Measurements from ENCODE around the gene MPLKIP. TPM values are rescaled to one million over a fixed set of nuclear protein-coding genes. Genes with fewer than 3 reads are reported as not detected.
A peak's percentile ranks its signal among the peaks of the same experiment; 100 is the strongest.
"Not testable (repeated sequence)": the region's sequence is repeated elsewhere in the genome, so short reads cannot be mapped to it uniquely, and the experiment has no call there.

MPLKIP gene
- total RNA-seq, result 10 to 100 TPM; 36.1 to 42.1 TPM

DNA sequence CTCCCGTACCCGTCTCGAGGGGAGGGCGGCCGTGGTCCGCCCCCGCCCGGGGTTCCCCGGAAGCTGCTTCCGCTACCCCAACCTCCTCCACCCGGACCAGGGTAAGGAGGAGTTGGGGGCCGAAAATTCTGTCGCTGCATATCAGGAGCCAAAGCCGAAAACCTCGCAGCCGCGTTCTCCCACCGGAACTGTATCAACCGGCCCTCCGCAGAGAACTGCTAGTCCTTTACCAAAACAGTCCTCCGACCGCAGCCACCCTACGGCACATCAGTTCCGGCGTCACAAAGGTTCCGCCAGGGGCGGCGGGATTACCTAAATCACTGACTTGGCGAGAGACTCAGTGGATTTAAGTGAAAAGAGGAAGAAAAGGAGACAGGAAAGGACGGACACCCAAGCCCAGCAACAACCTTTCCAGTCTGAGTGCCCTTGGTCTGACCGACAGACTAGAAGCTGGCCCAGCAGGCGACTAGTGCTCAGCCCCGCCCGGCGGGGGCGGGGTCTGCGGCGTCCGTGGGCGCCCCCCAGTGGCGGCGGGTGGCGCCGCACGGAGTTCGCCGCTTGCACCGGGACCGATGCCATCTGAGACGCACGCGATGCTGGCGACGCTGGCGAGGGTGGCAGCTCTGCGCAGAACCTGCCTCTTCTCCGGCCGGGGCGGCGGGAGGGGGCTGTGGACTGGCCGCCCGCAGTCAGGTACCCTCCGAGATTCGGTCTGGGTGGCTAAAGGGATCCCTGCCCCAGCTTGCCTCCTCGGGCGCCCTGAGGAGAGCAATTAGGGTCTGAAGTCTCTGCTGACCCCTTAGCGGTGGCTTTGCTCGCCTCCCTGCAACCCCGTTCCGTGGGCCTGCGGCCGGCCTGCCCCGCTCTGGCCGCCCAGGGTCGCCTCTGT, at the start of gene MPLKIP, which contains the start of gene SUGCT:
MPLKIP (minus strand) TSS at position 195 of the 889 bp plus-strand sequence; CDS start at position 140, 55 bp downstream.
SUGCT (plus strand) TSS at position 578 of the 889 bp plus-strand sequence.
- Mint-ChIP-seq H3K9me3 (no peaks in the 10 kb centered on the region), H3K4me3 (peak within 1 kb of the TSS; percentile 91 to 96), H3K4me1 (ENCODE audit: low read depth) (peaks cover 34% of the 10 kb centered on the region), H3K27ac (peak within 1 kb of the TSS; percentile 97), H3K36me3 (ENCODE audit: insufficient read depth in 2 of 2) (peaks cover 1% of the 10 kb centered on the region in 2 donors), H3K27me3 (ENCODE audit: low read depth) (no peaks in the 10 kb centered on the region)
- ATAC-seq (replicated peaks in 1 of 2) (peak; percentile 87 to 90), DNase-seq (peak; percentile 87 to 88)

DNA sequence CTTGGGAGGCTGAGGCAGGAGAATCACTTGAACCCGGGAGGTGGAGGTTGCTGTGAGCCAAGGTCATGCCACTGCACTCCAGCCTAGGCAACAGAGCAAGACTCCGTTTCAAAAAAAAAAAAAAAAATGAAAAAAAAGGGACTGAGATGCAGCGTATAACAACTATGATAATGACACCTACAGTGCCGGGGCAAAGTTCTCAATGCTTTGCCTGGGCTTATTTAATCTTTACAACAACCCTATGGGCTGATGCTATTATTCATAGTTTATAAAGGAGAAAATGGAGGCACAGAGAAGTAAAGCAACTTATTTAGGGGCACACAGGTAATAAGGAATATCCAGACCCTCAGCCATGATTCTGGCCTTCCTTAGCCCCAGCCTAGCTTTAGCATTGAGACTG, 48.0 kb upstream of the MPLKIP start:
- Mint-ChIP-seq H3K27me3 (ENCODE audit: low read depth) (no peaks in the 10 kb centered on the region), H3K9me3 (no peaks in the 10 kb centered on the region), H3K4me1 (ENCODE audit: low read depth) (no peaks in the 10 kb centered on the region), H3K36me3 (ENCODE audit: insufficient read depth in 2 of 2) (no peaks in the 10 kb centered on the region), H3K4me3 (no peak overlapping the region), H3K27ac (no peak overlapping the region)
- ATAC-seq (replicated peaks in 1 of 2) (no peak), DNase-seq (no peak)

DNA sequence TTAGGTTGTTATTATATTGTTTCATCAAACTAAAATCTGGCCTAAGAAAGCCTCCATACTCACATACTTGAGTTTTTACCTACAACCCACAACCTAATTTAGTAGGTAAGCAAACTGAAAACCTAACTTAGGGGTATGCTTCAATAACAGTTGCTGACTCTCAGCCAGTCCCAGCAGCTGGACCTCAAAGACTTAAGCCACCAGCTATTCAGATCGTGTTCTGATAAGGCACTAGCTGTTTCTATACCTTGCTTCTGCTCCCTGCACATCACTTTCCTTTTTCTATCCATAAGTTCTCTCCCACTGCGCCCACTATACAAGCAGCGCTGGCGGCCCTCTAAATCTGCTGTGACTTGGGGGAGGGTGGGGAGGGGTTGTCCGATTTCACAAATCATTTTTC, 42.6 kb upstream of the MPLKIP start:
- no peaks in the 10 kb centered on the region for H3K36me3 Mint-ChIP-seq (ENCODE audit: insufficient read depth in 2 of 2)
- peaks cover 3% of the 10 kb centered on the region for H3K27me3 Mint-ChIP-seq (ENCODE audit: low read depth)
- no peaks in the 10 kb centered on the region for H3K4me1 Mint-ChIP-seq (ENCODE audit: low read depth)
- no peak overlapping the region for H3K4me3 Mint-ChIP-seq
- ATAC-seq (replicated peaks in 1 of 2) (no peak), DNase-seq (no peak)
- H3K27ac Mint-ChIP-seq, result no peak overlapping the region
- no peaks in the 10 kb centered on the region for H3K9me3 Mint-ChIP-seq

DNA sequence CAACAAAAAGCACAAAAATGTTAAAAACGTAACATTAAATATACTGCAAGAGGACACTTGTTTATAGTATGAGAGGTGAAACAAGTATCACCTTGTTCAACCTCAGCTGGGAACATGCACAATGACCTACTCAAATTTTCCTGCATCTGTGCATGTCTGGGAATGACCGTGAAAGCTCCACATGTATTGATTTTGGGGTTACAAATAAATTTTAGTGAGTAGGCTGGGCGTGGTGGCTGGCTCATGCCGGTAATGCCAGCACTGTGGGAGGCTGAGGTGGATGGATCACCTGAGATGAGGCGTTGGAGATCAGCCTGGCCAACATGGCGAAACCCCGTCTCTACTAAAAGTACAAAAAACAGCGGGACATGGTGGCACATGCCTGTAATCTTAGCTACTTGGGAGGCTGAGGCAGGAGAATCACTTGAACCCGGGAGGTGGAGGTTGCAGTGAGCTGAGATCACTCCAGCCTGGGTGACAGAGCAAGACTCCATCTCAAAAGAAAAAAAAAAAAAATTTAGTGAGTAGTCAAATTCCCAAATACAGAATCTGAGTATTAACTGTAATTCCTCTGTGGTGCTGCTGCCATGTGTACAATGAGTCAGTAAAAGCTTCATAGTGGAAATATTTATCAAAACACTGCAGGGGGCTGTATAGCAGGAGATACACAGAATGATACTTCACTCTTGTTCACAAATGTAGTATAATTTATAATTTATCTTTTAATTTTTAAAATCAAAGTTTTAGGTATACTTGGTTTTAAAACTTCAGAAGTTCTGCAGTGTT, 41.5 kb upstream of the MPLKIP start:
- H3K9me3 Mint-ChIP-seq, result no peaks in the 10 kb centered on the region
- H3K27ac Mint-ChIP-seq, result no peak overlapping the region
- ATAC-seq (replicated peaks in 1 of 2), result no peak
- peaks cover 6% of the 10 kb centered on the region for H3K27me3 Mint-ChIP-seq (ENCODE audit: low read depth)
- no peak overlapping the region for H3K4me3 Mint-ChIP-seq
- H3K4me1 Mint-ChIP-seq (ENCODE audit: low read depth), result no peaks in the 10 kb centered on the region
- no peaks in the 10 kb centered on the region for H3K36me3 Mint-ChIP-seq (ENCODE audit: insufficient read depth in 2 of 2)
- no peak for DNase-seq

DNA sequence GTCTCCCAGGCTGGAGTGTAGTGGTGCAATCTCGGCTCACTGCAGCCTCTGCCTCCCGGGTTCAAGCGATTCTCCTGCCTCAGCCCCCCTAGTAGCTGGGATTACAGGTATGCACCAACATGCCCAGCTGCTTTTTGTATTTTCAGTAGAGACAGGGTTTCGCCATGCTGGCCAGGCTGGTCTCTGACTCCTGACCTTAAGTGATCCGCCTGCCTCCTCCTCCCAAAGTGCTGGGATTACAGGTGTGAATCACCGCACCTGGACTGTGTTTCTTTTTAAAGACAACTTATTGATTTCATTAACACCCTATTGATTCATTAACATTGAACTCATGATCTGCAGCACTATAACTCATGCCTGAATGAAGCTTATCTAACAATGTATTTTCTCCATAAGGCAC, 40.8 kb upstream of the MPLKIP start:
- ATAC-seq (replicated peaks in 1 of 2); H3K36me3 Mint-ChIP-seq (ENCODE audit: insufficient read depth in 2 of 2); H3K9me3 Mint-ChIP-seq; H3K4me3 Mint-ChIP-seq; DNase-seq; H3K4me1 Mint-ChIP-seq (ENCODE audit: low read depth); H3K27ac Mint-ChIP-seq; H3K27me3 Mint-ChIP-seq (ENCODE audit: low read depth): not testable (repeated sequence)

DNA sequence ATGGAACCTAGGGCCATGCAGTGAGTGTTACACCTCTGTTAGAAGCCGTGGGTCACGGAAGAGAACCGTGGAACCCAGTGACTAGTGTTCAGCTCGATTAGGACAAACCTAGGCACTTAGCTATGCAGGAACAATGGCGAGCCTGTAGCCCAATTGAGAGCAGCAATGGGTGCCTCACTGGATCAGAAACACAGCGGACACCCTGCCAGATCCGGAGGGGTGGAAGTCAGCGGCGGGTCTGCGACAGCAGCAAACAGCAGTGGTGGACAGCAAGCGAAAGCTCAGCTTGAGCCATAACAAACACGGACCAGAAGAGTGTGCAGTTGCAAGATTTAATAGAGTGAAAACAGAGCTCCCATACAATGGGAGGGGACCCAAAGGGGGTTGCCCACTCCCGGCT, 38.7 kb upstream of the MPLKIP start:
- not testable (repeated sequence) for H3K27me3 Mint-ChIP-seq (ENCODE audit: low read depth); H3K4me3 Mint-ChIP-seq; ATAC-seq (replicated peaks in 1 of 2); H3K4me1 Mint-ChIP-seq (ENCODE audit: low read depth); H3K36me3 Mint-ChIP-seq (ENCODE audit: insufficient read depth in 2 of 2); H3K9me3 Mint-ChIP-seq; H3K27ac Mint-ChIP-seq; DNase-seq

DNA sequence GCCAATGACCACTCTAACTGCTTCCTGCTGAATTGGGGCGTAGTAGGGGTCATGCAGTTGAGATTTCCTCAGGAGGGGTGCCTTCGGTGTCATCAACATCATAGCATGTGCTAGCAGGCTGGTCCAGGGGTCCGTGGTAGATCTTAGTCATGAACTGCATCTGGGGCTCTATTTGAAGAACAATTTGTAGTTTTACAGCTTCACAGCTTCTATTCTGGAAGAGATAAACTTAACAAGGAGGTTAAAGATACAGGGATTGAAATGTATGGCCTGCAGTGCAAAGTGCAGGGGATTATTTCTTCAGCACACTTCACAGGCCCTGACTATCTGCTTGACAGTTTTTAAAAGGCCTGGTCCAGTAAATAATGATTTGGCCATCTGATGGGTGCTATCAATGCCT, 33.8 kb upstream of the MPLKIP start:
- not testable (repeated sequence) for H3K27ac Mint-ChIP-seq; H3K36me3 Mint-ChIP-seq (ENCODE audit: insufficient read depth in 2 of 2); H3K4me3 Mint-ChIP-seq; H3K9me3 Mint-ChIP-seq; DNase-seq; H3K4me1 Mint-ChIP-seq (ENCODE audit: low read depth); H3K27me3 Mint-ChIP-seq (ENCODE audit: low read depth); ATAC-seq (replicated peaks in 1 of 2)

DNA sequence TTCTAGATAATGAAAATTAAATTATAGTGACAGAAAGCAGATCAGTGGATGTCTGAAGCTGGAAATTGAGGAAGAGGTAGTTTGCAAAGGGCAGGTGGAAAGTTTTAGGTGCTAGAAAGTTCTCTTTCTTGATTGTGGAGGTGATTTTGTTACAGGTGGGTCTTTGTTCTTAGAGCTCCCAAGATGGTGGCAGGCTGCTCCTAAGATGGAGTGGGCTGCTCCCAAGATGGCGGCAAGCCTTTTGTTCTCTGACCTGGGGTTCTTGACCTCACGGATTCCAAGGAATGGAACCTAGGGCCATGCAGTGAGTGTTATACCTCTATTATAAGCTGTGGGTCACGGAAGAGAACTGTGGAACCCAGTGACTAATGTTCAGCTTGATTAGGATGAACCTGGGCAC, 32.9 kb upstream of the MPLKIP start:
- Mint-ChIP-seq H3K9me3 (no peaks in the 10 kb centered on the region), H3K4me1 (ENCODE audit: low read depth) (no peaks in the 10 kb centered on the region), H3K27me3 (ENCODE audit: low read depth) (peaks cover 5% of the 10 kb centered on the region), H3K4me3 (no peak overlapping the region), H3K27ac (no peak overlapping the region), H3K36me3 (ENCODE audit: insufficient read depth in 2 of 2) (no peaks in the 10 kb centered on the region)
- ATAC-seq (replicated peaks in 1 of 2) (no peak), DNase-seq (no peak)

DNA sequence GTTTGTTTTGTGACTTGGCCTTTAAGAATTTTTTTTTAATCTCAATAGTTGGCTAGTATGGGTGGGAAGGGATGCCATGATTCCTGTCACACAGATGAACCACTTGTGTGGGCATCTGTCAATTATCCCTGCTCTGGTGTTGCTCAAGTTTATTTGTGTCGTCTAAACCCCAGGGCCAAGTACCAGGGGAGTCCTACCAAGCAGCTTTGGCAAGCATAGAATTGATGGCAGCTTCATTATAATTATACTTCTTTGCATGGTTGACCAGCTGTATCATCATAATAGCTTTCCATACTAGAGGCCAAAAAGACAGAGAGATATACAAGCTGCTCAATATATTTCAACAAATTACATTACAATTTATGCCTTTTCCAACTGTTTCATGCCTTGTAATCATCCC, 30.8 kb upstream of the MPLKIP start:
- H3K27me3 Mint-ChIP-seq (ENCODE audit: low read depth), result no peaks in the 10 kb centered on the region
- H3K36me3 Mint-ChIP-seq (ENCODE audit: insufficient read depth in 2 of 2), result no peaks in the 10 kb centered on the region
- H3K4me1 Mint-ChIP-seq (ENCODE audit: low read depth), result no peaks in the 10 kb centered on the region
- no peak overlapping the region for H3K4me3 Mint-ChIP-seq
- no peaks in the 10 kb centered on the region for H3K9me3 Mint-ChIP-seq
- no peak for DNase-seq
- H3K27ac Mint-ChIP-seq, result no peak overlapping the region
- ATAC-seq (replicated peaks in 1 of 2), result no peak

DNA sequence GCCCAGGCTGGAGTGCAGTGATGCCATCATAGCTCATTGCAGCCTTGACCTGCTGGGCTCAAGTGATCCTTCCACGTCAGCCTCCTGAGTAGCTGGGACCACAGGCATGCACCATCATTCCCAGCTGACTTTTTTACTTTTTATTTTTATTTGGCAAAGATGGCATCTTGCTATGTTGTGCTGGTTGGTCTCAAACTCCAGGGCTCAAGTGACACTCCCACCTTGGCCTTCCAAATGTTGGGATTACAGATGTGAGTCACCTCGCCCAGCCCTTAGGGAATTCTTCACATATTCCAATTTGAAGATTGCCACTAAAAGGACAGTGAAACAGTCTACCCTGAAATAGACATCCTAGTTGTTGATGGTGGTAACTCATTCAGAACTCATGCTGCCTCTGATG, 28.1 kb upstream of the MPLKIP start:
- Mint-ChIP-seq H3K27me3 (ENCODE audit: low read depth) (no peaks in the 10 kb centered on the region), H3K9me3 (no peaks in the 10 kb centered on the region), H3K4me3 (no peak overlapping the region), H3K4me1 (ENCODE audit: low read depth) (no peaks in the 10 kb centered on the region), H3K36me3 (ENCODE audit: insufficient read depth in 2 of 2) (no peaks in the 10 kb centered on the region), H3K27ac (no peak overlapping the region)
- DNase-seq (no peak), ATAC-seq (replicated peaks in 1 of 2) (no peak)

DNA sequence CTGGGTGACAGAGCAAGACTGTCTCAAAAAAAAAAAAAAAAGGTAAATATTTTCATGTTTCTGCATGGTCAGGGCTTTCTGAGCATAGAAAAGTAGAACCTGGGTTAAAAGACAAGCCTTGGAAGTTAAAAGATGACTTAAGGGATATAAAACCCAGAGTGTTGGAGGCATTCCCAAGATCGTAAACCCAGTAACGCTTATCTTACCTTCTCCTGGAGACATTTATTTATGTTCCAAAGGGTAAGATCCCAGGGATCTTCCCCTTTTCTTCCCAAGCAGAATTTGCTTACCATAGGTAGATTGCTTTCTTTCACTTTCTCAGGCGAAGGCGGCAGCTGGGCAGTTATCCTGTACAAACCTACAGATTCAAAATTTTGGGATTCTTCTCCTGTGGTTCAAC, 22.6 kb upstream of the MPLKIP start:
- Mint-ChIP-seq H3K27ac (no peak overlapping the region), H3K36me3 (ENCODE audit: insufficient read depth in 2 of 2) (no peaks in the 10 kb centered on the region), H3K4me1 (ENCODE audit: low read depth) (no peaks in the 10 kb centered on the region), H3K4me3 (no peak overlapping the region), H3K9me3 (no peaks in the 10 kb centered on the region), H3K27me3 (ENCODE audit: low read depth) (no peaks in the 10 kb centered on the region)
- ATAC-seq (replicated peaks in 1 of 2) (no peak), DNase-seq (no peak)

DNA sequence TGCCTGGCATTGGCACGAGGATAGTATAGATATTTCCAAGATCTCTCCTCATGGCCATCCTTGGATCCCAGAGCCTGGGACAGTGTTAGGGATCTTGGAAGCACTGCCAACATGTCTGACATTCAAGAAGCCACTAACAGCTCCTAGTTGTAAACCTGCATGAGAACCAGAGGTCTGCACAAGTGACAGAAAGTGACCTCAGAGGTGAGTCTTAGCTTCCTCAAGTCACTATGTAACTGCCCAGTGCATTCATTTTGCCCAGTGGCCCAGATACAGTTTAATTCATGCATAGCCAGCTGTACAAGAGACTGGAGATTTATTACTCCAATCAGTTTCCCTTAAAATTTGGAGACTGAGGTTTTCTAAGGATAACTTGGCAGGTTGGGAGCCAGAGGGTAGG, 17.1 kb upstream of the MPLKIP start:
- DNase-seq (no peak), ATAC-seq (replicated peaks in 1 of 2) (no peak)
- Mint-ChIP-seq H3K4me1 (ENCODE audit: low read depth) (no peaks in the 10 kb centered on the region), H3K9me3 (peaks cover 0 to 3% of the 10 kb centered on the region in 2 donors), H3K27me3 (ENCODE audit: low read depth) (no peaks in the 10 kb centered on the region), H3K36me3 (ENCODE audit: insufficient read depth in 2 of 2) (no peaks in the 10 kb centered on the region), H3K4me3 (no peak overlapping the region), H3K27ac (no peak overlapping the region)

DNA sequence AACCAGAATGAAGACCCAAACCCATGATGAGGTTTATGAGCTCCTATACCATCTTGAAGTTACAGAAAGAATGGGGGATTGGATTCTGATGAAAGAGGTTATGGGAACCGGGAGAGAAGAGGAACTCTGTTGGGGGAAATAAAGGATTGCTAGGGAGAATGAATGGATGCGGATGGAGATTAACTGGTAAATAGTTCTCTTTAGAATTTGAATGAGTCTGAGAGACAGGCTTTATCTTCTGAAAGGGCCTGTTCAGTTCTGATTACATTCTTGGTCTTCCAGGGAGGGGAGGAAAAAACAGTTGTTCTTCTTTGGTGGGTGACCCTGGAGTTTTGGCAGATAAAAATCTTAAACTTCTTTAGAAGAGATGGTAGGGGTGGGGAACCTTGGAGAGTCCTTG, 14.2 kb upstream of the MPLKIP start:
- no peak overlapping the region for H3K4me3 Mint-ChIP-seq
- H3K27me3 Mint-ChIP-seq (ENCODE audit: low read depth), result no peaks in the 10 kb centered on the region
- DNase-seq, result no peak
- no peak for ATAC-seq (replicated peaks in 1 of 2)
- H3K36me3 Mint-ChIP-seq (ENCODE audit: insufficient read depth in 2 of 2), result no peaks in the 10 kb centered on the region
- H3K9me3 Mint-ChIP-seq, result peaks cover 0 to 3% of the 10 kb centered on the region in 2 donors
- H3K4me1 Mint-ChIP-seq (ENCODE audit: low read depth), result no peaks in the 10 kb centered on the region
- H3K27ac Mint-ChIP-seq, result no peak overlapping the region
